ENCODE measurements around the gene NOTO.

NOTO gene

GRCh38 chr2:73235315-73236028 is 33.1 kb downstream of the NOTO start:
- no peak for DNase-seq

- DNase-seq: no peak
Observed at GRCh38 chr2:73237168-73237567, 34.8 kb downstream of the NOTO start.

- no peak for DNase-seq
Observed at GRCh38 chr2:73238149-73238548, 35.8 kb downstream of the NOTO start.

- no peak for DNase-seq
Observed at GRCh38 chr2:73238976-73239375, 36.6 kb downstream of the NOTO start.

- DNase-seq: no peak
Observed at GRCh38 chr2:73239776-73240175, 37.4 kb downstream of the NOTO start.

- DNase-seq: no peak
Observed at GRCh38 chr2:73243884-73244570, 41.7 kb downstream of the NOTO start.

GRCh38 chr2:73244580-73244979 is 42.2 kb downstream of the NOTO start:
- no peak for DNase-seq

- DNase-seq: no peak
Observed at GRCh38 chr2:73246850-73247249, 44.5 kb downstream of the NOTO start.

GRCh38 chr2:73249636-73250035 is 47.3 kb downstream of the NOTO start:
- no peak for DNase-seq

- DNase-seq: no peak
Observed at GRCh38 chr2:73250872-73251846, 48.8 kb downstream of the NOTO start.

GRCh38 chr2:73252238-73253027 is 50.1 kb downstream of the NOTO start:
- DNase-seq: no peak

- DNase-seq: no peak
Observed at GRCh38 chr2:73253400-73253799, 51.0 kb downstream of the NOTO start.

GRCh38 chr2:73253901-73254300 is 51.5 kb downstream of the NOTO start:
- no peak for DNase-seq

GRCh38 chr2:73254343-73255006 is 52.1 kb downstream of the NOTO start:
- no peak for DNase-seq

GRCh38 chr2:73255007-73255644 is 52.8 kb downstream of the NOTO start:
- no peak for DNase-seq

- no peak for DNase-seq
Observed at GRCh38 chr2:73255907-73256617, 53.7 kb downstream of the NOTO start.

- no peak for DNase-seq
Observed at GRCh38 chr2:73256618-73256922, 54.2 kb downstream of the NOTO start.

GRCh38 chr2:73257021-73257420 is 54.6 kb downstream of the NOTO start:
- DNase-seq: no peak

GRCh38 chr2:73257425-73258125 is 55.2 kb downstream of the NOTO start:
- DNase-seq: no peak

GRCh38 chr2:73258186-73258912 is 56.0 kb downstream of the NOTO start:
- no peak for DNase-seq

Measured in activated CD4-positive, alpha-beta T cell treated with anti-CD3 and anti-CD28 coated beads for 1 hour (primary cell).